ENCODE data around the gene RARS2. TPM values are rescaled to one million over a fixed set of nuclear protein-coding genes. Genes with fewer than 3 reads are reported as not detected.

RARS2 gene
- total and polyA plus RNA-seq, 9 of the 15 experiments (the other 6 are each of a cell fraction or from before 2014, with no cell fraction given), result 30.0 to 92.7 (median 43.4) TPM

DNA sequence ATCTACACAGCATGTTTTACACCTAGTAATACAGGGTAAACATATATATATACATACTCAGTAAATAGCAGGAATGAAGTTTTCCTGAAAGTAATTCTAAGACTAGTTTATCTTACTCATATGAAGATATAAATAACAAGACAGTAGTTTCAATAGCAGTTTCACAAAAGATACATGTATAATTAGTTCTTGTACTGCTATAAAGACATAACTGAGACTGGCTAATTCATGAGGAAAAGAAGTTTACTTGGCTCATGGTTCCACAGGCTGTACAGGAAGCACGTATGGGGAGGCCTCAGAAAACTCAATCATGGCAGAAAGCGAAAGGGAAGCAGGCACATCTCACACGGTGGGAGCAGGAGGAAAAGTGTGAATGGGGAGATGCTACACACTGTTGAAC, 16.9 kb downstream of the RARS2 start:
- FAIRE-seq, result no peak
- CTCF ChIA-PET (ENCODE audit: low intra/inter-chr PET ratio), result no interaction called here
- TF ChIP-seq SAFB (IDR thresholded peaks at IDR 0.05; ENCODE audit: borderline replicate concordance, low read depth, low read length) (no peak), ZNF431 (CRISPR knock-in tag; IDR thresholded peaks at IDR 0.05) (no peak), ZNF398 (CRISPR knock-in tag; IDR thresholded peaks at IDR 0.05) (no peak), POLR2AphosphoS2 (IDR thresholded peaks at IDR 0.05; ENCODE audit: low read length) (no peak), E2F8 (IDR thresholded peaks at IDR 0.05; ENCODE audit: low read depth, partially characterized antibody) (no peak), POLR2A (conservative IDR thresholded peaks at IDR 0.05) (no peak), BCL6 (CRISPR knock-in tag; IDR thresholded peaks at IDR 0.05) (no peak), GABPB1 (CRISPR knock-in tag; IDR thresholded peaks at IDR 0.05) (no peak), OTX1 (CRISPR knock-in tag; IDR thresholded peaks at IDR 0.05) (no peak), ZNF444 (CRISPR knock-in tag; IDR thresholded peaks at IDR 0.05) (no peak), ZNF707 (CRISPR knock-in tag; conservative IDR thresholded peaks at IDR 0.05) (no peak)
- TF ChIP-seq, protein P1, sequence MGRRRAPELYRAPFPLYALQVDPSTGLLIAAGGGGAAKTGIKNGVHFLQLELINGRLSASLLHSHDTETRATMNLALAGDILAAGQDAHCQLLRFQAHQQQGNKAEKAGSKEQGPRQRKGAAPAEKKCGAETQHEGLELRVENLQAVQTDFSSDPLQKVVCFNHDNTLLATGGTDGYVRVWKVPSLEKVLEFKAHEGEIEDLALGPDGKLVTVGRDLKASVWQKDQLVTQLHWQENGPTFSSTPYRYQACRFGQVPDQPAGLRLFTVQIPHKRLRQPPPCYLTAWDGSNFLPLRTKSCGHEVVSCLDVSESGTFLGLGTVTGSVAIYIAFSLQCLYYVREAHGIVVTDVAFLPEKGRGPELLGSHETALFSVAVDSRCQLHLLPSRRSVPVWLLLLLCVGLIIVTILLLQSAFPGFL (CRISPR knock-in tag; IDR thresholded peaks at IDR 0.05), result no peak
- TF ChIP-seq, protein P2, sequence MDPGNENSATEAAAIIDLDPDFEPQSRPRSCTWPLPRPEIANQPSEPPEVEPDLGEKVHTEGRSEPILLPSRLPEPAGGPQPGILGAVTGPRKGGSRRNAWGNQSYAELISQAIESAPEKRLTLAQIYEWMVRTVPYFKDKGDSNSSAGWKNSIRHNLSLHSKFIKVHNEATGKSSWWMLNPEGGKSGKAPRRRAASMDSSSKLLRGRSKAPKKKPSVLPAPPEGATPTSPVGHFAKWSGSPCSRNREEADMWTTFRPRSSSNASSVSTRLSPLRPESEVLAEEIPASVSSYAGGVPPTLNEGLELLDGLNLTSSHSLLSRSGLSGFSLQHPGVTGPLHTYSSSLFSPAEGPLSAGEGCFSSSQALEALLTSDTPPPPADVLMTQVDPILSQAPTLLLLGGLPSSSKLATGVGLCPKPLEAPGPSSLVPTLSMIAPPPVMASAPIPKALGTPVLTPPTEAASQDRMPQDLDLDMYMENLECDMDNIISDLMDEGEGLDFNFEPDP (CRISPR knock-in tag; IDR thresholded peaks at IDR 0.05), result no peak
- TF ChIP-seq, protein P3, sequence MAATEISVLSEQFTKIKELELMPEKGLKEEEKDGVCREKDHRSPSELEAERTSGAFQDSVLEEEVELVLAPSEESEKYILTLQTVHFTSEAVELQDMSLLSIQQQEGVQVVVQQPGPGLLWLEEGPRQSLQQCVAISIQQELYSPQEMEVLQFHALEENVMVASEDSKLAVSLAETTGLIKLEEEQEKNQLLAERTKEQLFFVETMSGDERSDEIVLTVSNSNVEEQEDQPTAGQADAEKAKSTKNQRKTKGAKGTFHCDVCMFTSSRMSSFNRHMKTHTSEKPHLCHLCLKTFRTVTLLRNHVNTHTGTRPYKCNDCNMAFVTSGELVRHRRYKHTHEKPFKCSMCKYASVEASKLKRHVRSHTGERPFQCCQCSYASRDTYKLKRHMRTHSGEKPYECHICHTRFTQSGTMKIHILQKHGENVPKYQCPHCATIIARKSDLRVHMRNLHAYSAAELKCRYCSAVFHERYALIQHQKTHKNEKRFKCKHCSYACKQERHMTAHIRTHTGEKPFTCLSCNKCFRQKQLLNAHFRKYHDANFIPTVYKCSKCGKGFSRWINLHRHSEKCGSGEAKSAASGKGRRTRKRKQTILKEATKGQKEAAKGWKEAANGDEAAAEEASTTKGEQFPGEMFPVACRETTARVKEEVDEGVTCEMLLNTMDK (IDR thresholded peaks at IDR 0.05; ENCODE audit: borderline replicate concordance, insufficient read depth, low read depth, low read length, poor library complexity, severe bottlenecking), result no peak

More for the DNA sequence above, 16.9 kb downstream of the RARS2 start:
- DNase-seq (ENCODE audit: extremely low read depth in 1 of 4, low spot score in 3 of 4) (no peak), ATAC-seq (no peak)
- POLR2A ChIA-PET, result interaction anchor here (0.7 kb wide), 1 partner anchor 58 kb away, joined by 5 read pairs; no protein-coding TSS in a partner anchor
- no peaks in the 10 kb centered on the region for H3K9me3 ChIP-seq (replicated peaks; ENCODE audit: control insufficient read depth, insufficient read depth, low read depth, low read length)
- H3K9ac ChIP-seq (ENCODE audit: insufficient read depth in 1 of 2, low read depth in 2 of 2, low read length in 2 of 2), result no peak overlapping the region
- intact Hi-C loops (cut with micrococcal nuclease) (no loop called here), in situ Hi-C loops (cut with MboI) (no loop called here)
- no peak overlapping the region for H3K4me3 ChIP-seq
- WGBS (ENCODE audit: insufficient coverage, low coverage, missing lambda C conversion rate), result 96% methylated on average over 3 of the region's 3 CpGs
- no peak overlapping the region for H2AFZ ChIP-seq (ENCODE audit: low read depth, low read length)
- no peaks in the 10 kb centered on the region; the same call in 1 of the 2 replicates for H4K20me1 ChIP-seq (replicated peaks; ENCODE audit: control insufficient read depth, insufficient read depth, low read length)
- peaks cover 42% of the 10 kb centered on the region; the same call in 2 of the 3 replicates for H3K36me3 ChIP-seq (ENCODE audit: control insufficient read depth, insufficient read depth, low read length)
- no peak overlapping the region for H3K4me2 ChIP-seq (ENCODE audit: insufficient read depth, low read length)
- H3K79me2 ChIP-seq (ENCODE audit: control insufficient read depth, insufficient read depth, low read length), result peaks cover 78% of the 10 kb centered on the region
- H3K4me1 ChIP-seq (replicated peaks in 1 of 2; ENCODE audit: control insufficient read depth in 2 of 2, insufficient read depth in 2 of 2, low read length in 2 of 2), result peaks cover 0 to 7% of the 10 kb centered on the region in 2 experiments; a peak in 3 of 5 replicates
- no peaks in the 10 kb centered on the region for H3K27me3 ChIP-seq (ENCODE audit: control insufficient read depth in 2 of 2, insufficient read depth in 2 of 2, low read length in 2 of 2)
- H3K9me1 ChIP-seq (ENCODE audit: control insufficient read depth, insufficient read depth, low read length), result no peaks in the 10 kb centered on the region
- BruUV-seq (replicated peaks), result no TSS peak
- H3K27ac ChIP-seq (ENCODE audit: extremely low read depth, low read depth, low read length), result no peak overlapping the region

All from K562 (cell line).